Measurements from ENCODE around the gene SNX24.

SNX24 gene

GRCh38 chr5:123012321-123012720 is 166.9 kb downstream of the SNX24 start:
- DNase-seq (ENCODE audit: low read depth): no peak
- no peak overlapping the region for H3K4me3 ChIP-seq (ENCODE audit: low read depth, low read length)
- no peak for TF ChIP-seq CTCF (conservative IDR thresholded peaks at IDR 0.05; ENCODE audit: low read depth, low read length)

- no peak overlapping the region for H3K4me3 ChIP-seq (ENCODE audit: low read depth, low read length)
- no peak for TF ChIP-seq CTCF (conservative IDR thresholded peaks at IDR 0.05; ENCODE audit: low read depth, low read length)
- DNase-seq (ENCODE audit: low read depth): no peak
Measured at GRCh38 chr5:123014689-123015088, 169.3 kb downstream of the SNX24 start.

- DNase-seq (ENCODE audit: low read depth): no peak
- TF ChIP-seq CTCF (conservative IDR thresholded peaks at IDR 0.05; ENCODE audit: low read depth, low read length): no peak
- H3K4me3 ChIP-seq (ENCODE audit: low read depth, low read length): no peak overlapping the region
Measured at GRCh38 chr5:123028222-123028621, 182.8 kb downstream of the SNX24 start.

GRCh38 chr5:123033157-123033671 is 187.8 kb downstream of the SNX24 start:
- H3K4me3 ChIP-seq (ENCODE audit: low read depth, low read length): no peak overlapping the region
- no peak for DNase-seq (ENCODE audit: low read depth)
- TF ChIP-seq CTCF (conservative IDR thresholded peaks at IDR 0.05; ENCODE audit: low read depth, low read length): no peak

- TF ChIP-seq CTCF (conservative IDR thresholded peaks at IDR 0.05; ENCODE audit: low read depth, low read length): no peak
- H3K4me3 ChIP-seq (ENCODE audit: low read depth, low read length): peak overlapping the region; percentile 79
- DNase-seq (ENCODE audit: low read depth): peak; percentile 43
Measured at GRCh38 chr5:123035360-123035917, 190.0 kb downstream of the SNX24 start.

- no peak for TF ChIP-seq CTCF (conservative IDR thresholded peaks at IDR 0.05; ENCODE audit: low read depth, low read length)
- DNase-seq (ENCODE audit: low read depth): peak; percentile 39
- H3K4me3 ChIP-seq (ENCODE audit: low read depth, low read length): peak overlapping the region; percentile 79
Measured at GRCh38 chr5:123035918-123036390, 190.5 kb downstream of the SNX24 start.

All from choroid plexus epithelial cell (primary cell).